Endothelial cell of umbilical vein (primary cell): ENCODE measurements around the gene GAPVD1. TPM values are rescaled to one million over a fixed set of nuclear protein-coding genes. Genes with fewer than 3 reads are reported as not detected.

ENCODE experiments used
- BruUV-seq: library from RNA; stranded (reverse); fragments of 400-500 nt; replicated peaks from 2 replicates; lab custom pipeline; 2021; lab: Mats Ljungman, UMichigan
- CTCF ChIA-PET: fragments of 300-600, 350-600 bp; sonication (Branson Sonifier 250); formaldehyde crosslinking; loops from one replicate; lab custom pipeline; 2021; ENCODE audit warnings: antibody characterized with exemption, inconsistent platforms; lab: Charles Lee
- POLR2A ChIA-PET: fragments of 300-600, 350-600 bp; sonication (Branson Sonifier 250); formaldehyde crosslinking; loops from one replicate; lab custom pipeline; 2021; ENCODE audit warnings: antibody characterized with exemption, inconsistent platforms; lab: Charles Lee
- DNase-seq: peaks from one replicate; pipeline ENCODE4 v3.0.0-alpha.2; 2011; ENCODE audit warnings: low read depth, low spot score
- FAIRE-seq: peaks from 2 replicates; lab custom pipeline; 2011; peaks lifted over from hg19 to GRCh38; lab: Jason Lieb, UNC
- H2AFZ ChIP-seq: 2 replicates; pipeline ENCODE4 v1.6.0; 2012; ENCODE audit warnings: low read depth, low read length, control low read depth, inconsistent platforms
- H3K27ac ChIP-seq: 2 replicates; pipeline ENCODE4 v1.5.1; 2011; ENCODE audit warnings: low read depth, mild to moderate bottlenecking, control low read depth, low read length, moderate library complexity; ENCODE audit not compliant: insufficient read depth
- H3K27me3 ChIP-seq, 2 experiments: 2 replicates each; pipeline versions ENCODE4 v1.6.0 to v1.6.1; 2011; ENCODE audit warnings: low read length in 2 of 2, mixed read lengths in 1 of 2; ENCODE audit not compliant: control insufficient read depth in 2 of 2, insufficient read depth in 2 of 2
- H3K36me3 ChIP-seq, 2 experiments: 2 replicates in 1 of 2; 3 replicates in 1 of 2; pipeline ENCODE4 v1.5.1; 2011; ENCODE audit warnings: low read length in 2 of 2, mild to moderate bottlenecking in 1 of 2, moderate library complexity in 1 of 2; ENCODE audit not compliant: control insufficient read depth in 2 of 2, insufficient read depth in 2 of 2; ENCODE audit errors: extremely low read depth in 1 of 2
- H3K4me1 ChIP-seq: 3 replicates; pipeline ENCODE4 v1.5.1; 2011; ENCODE audit warnings: mild to moderate bottlenecking, low read length; ENCODE audit not compliant: control insufficient read depth, insufficient read depth; ENCODE audit errors: extremely low read depth
- H3K4me2 ChIP-seq: 2 replicates; pipeline ENCODE4 v1.6.1; 2011; ENCODE audit warnings: low read length, control low read depth, mixed read lengths; ENCODE audit not compliant: insufficient read depth
- H3K4me3 ChIP-seq, 3 experiments: fragments of 200-600 bp in 1 of 3; sonication (generic), shearing (Covaris generic) in 1 of 3; replicated peaks in 1 of 3; 2 replicates each; pipeline ENCODE4 v1.5.1; 2011 to 2016; ENCODE audit warnings: control low read depth in 3 of 3, low read length in 3 of 3, mild to moderate bottlenecking in 2 of 3, inconsistent platforms in 1 of 3, low read depth in 1 of 3, moderate library complexity in 1 of 3; ENCODE audit not compliant: insufficient read depth in 1 of 3
- H3K79me2 ChIP-seq: 2 replicates; pipeline ENCODE4 v1.6.0; 2012; ENCODE audit warnings: low read length, inconsistent platforms; ENCODE audit not compliant: control insufficient read depth, insufficient read depth
- H3K9ac ChIP-seq: replicated peaks from 2 replicates; pipeline ENCODE3; 2011; ENCODE audit warnings: low read length, control low read depth; ENCODE audit not compliant: insufficient read depth; ENCODE audit errors: extremely low read depth
- H3K9me1 ChIP-seq: replicated peaks from 3 replicates; pipeline ENCODE4 v1.6.0; 2011; ENCODE audit warnings: mild to moderate bottlenecking, low read length; ENCODE audit not compliant: control insufficient read depth, insufficient read depth; ENCODE audit errors: extremely low read depth
- H3K9me3 ChIP-seq: replicated peaks from 2 replicates; pipeline ENCODE4 v1.5.1; 2012; ENCODE audit warnings: low read length, inconsistent platforms; ENCODE audit not compliant: control insufficient read depth, insufficient read depth
- H4K20me1 ChIP-seq: replicated peaks from 2 replicates; pipeline ENCODE3; 2011; ENCODE audit warnings: mild to moderate bottlenecking, low read length; ENCODE audit not compliant: control insufficient read depth, insufficient read depth; ENCODE audit errors: extremely low read depth
- EZH2 ChIP-seq: IDR thresholded peaks from 2 replicates; pipeline ENCODE4 v1.6.1; 2012; ENCODE audit warnings: borderline replicate concordance, low read depth, mild to moderate bottlenecking, moderate library complexity, low read length, inconsistent platforms; ENCODE audit not compliant: severe bottlenecking
- FOS ChIP-seq: IDR thresholded peaks from 2 replicates; pipeline ENCODE4 v1.6.1; 2011; ENCODE audit warnings: mild to moderate bottlenecking, low read length, moderate library complexity, borderline replicate concordance; ENCODE audit not compliant: insufficient read depth
- GATA2 ChIP-seq: IDR thresholded peaks from 2 replicates; pipeline ENCODE4 v1.7.0; 2011; ENCODE audit warnings: low read depth, mild to moderate bottlenecking, moderate library complexity, mixed read lengths, low read length; ENCODE audit not compliant: insufficient read length, insufficient read depth
- JUN ChIP-seq: IDR thresholded peaks from 2 replicates; pipeline ENCODE4 v1.6.1; 2011; ENCODE audit warnings: borderline replicate concordance, low read depth; ENCODE audit not compliant: insufficient read length, insufficient read depth
- MYC ChIP-seq: IDR thresholded peaks from one replicate; pipeline ENCODE4 v1.6.1; 2011; ENCODE audit warnings: mild to moderate bottlenecking, low read depth, low read length
- POLR2A ChIP-seq: IDR thresholded peaks from 2 replicates; pipeline ENCODE4 v1.6.1; 2012; ENCODE audit warnings: low read depth, mild to moderate bottlenecking, control low read depth, low read length
- POLR2AphosphoS5 ChIP-seq: IDR thresholded peaks from 2 replicates; pipeline ENCODE4 v1.6.1; 2012; ENCODE audit warnings: low read depth, mild to moderate bottlenecking, control low read depth, low read length, moderate library complexity; ENCODE audit not compliant: insufficient read depth
- dilution Hi-C: fragments of 300-500 bp; cut with MboI; formaldehyde crosslinking; loops from one replicate; pipeline ENCODE4 v1.15.0; 2019; ENCODE audit warnings: low sequenced_read_pairs; ENCODE audit not compliant: extremely low pct_ligation_motif_present
- intact Hi-C: fragments of 100-400 bp; cut with micrococcal nuclease; formaldehyde crosslinking; loops from one replicate; pipeline ENCODE4 v1.10.0; 2022
- polyA plus RNA-seq, 4 experiments: library from polyadenylated mRNA; depleted of rRNA in 3 of 4; stranded (reverse) in 3 of 4; unstranded in 1 of 4; fragments of >200 nt; gene quantifications; 2 replicates each; pipeline versions ENCODE4 v1.2.1 to v1.2.3, GENCODE V29; 2011 to 2012; ENCODE audit warnings: missing spikeins in 1 of 4
- total RNA-seq: library from RNA; stranded (reverse); gene quantifications from 2 replicates; pipeline ENCODE4 v1.2.3, GENCODE V29; 2021
- TF ChIP-seq, protein P1 (sequence below): IDR thresholded peaks from 2 replicates; pipeline ENCODE4 v1.6.1; 2011; ENCODE audit not compliant: insufficient read depth, insufficient read length
- TF ChIP-seq, protein P2 (sequence below), 2 donors: IDR thresholded peaks; 1 replicate in 1 of 2; 2 replicates in 1 of 2; pipeline ENCODE4 v1.5.1; 2011; ENCODE audit warnings: low read length in 2 of 2, mild to moderate bottlenecking in 2 of 2, moderate library complexity in 2 of 2, control low read depth in 1 of 2, inconsistent platforms in 1 of 2, low read depth in 1 of 2; ENCODE audit not compliant: insufficient read depth in 1 of 2; ENCODE audit errors: extremely low read depth in 1 of 2

The GAPVD1 gene
- total and polyA plus RNA-seq, 2 donors (not counting 3 experiments of a cell fraction or from before 2014, with no cell fraction given) = 10.7 to 53.2 TPM

DNA sequence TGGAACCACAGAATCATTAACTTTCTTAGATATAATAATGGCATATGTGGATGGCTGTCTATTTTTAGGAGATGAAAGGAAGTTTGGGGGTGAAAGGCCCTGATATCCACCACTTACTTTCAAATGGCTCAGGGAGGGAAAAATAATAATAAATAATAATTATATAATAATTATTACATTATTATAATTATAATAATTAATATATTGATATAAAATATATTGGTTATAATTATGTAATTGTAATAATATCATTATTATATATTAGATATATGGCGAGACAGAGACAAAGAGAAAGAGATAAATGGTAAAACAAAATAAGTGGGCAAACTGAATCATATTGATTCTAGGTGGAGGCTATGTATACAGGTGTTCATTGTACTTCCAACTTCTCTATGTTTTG is 136.6 kb downstream of the GAPVD1 start:
- intact Hi-C loops (no loop called here), dilution Hi-C loops (no loop called here)
- Histone ChIP-seq H3K4me1 (no peaks in the 10 kb centered on the region), H4K20me1 (no peaks in the 10 kb centered on the region), H3K27me3 (no peaks in the 10 kb centered on the region), H3K9ac (no peak overlapping the region), H3K4me2 (no peak overlapping the region), H2AFZ (no peak overlapping the region), H3K27ac (no peak overlapping the region), H3K36me3 (no peaks in the 10 kb centered on the region), H3K9me3 (no peaks in the 10 kb centered on the region), H3K4me3 (no peak overlapping the region), H3K79me2 (no peaks in the 10 kb centered on the region), H3K9me1 (no peaks in the 10 kb centered on the region)
- BruUV-seq = no TSS peak
- DNase-seq (no peak), FAIRE-seq (no peak)
- ChIA-PET POLR2A (no interaction called here), CTCF (no interaction called here)
- TF ChIP-seq, protein P1, sequence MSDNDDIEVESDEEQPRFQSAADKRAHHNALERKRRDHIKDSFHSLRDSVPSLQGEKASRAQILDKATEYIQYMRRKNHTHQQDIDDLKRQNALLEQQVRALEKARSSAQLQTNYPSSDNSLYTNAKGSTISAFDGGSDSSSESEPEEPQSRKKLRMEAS = no peak

DNA sequence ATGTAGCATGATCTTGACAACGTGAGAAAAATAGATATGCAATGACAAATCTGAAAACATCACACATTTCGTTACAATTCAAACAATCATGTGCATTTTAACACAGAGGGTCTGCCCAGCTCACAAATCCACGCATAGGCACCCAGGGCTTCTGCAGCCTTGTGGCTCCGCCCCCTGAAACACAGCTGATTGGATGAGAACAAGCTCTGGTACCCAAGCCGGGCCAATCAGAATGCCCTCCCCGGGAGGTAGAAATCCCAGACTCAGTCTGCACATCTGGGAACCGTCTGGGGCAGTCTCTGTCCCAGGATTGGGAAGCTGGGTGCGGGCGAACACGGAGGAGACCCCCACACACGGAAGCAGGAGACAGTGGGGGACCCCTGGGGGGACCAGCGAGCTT is 137.5 kb downstream of the GAPVD1 start:
- Histone ChIP-seq H3K79me2 (no peaks in the 10 kb centered on the region), H3K36me3 (no peaks in the 10 kb centered on the region), H3K27me3 (no peaks in the 10 kb centered on the region), H3K4me2 (no peak overlapping the region), H4K20me1 (no peaks in the 10 kb centered on the region), H3K27ac (no peak overlapping the region), H3K9me3 (no peaks in the 10 kb centered on the region), H2AFZ (no peak overlapping the region), H3K4me1 (no peaks in the 10 kb centered on the region), H3K4me3 (no peak overlapping the region), H3K9me1 (no peaks in the 10 kb centered on the region), H3K9ac (no peak overlapping the region)
- FAIRE-seq = no peak
- CTCF ChIA-PET = interaction anchor here (1.1 kb wide), 1 partner anchor 9 kb away, joined by 5 read pairs; no protein-coding TSS in a partner anchor
- no TSS peak for BruUV-seq
- no peak for TF ChIP-seq POLR2AphosphoS5
- TF ChIP-seq, protein P2, sequence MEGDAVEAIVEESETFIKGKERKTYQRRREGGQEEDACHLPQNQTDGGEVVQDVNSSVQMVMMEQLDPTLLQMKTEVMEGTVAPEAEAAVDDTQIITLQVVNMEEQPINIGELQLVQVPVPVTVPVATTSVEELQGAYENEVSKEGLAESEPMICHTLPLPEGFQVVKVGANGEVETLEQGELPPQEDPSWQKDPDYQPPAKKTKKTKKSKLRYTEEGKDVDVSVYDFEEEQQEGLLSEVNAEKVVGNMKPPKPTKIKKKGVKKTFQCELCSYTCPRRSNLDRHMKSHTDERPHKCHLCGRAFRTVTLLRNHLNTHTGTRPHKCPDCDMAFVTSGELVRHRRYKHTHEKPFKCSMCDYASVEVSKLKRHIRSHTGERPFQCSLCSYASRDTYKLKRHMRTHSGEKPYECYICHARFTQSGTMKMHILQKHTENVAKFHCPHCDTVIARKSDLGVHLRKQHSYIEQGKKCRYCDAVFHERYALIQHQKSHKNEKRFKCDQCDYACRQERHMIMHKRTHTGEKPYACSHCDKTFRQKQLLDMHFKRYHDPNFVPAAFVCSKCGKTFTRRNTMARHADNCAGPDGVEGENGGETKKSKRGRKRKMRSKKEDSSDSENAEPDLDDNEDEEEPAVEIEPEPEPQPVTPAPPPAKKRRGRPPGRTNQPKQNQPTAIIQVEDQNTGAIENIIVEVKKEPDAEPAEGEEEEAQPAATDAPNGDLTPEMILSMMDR (IDR thresholded peaks at IDR 0.05; ENCODE audit: extremely low read depth in 1 of 2, insufficient read depth in 1 of 2, low read depth in 1 of 2, low read length in 2 of 2) = no peak
- TF ChIP-seq POLR2A = no peak
- no peak for TF ChIP-seq JUN
- TF ChIP-seq MYC = no peak
- TF ChIP-seq, protein P1 = no peak
- no peak for TF ChIP-seq GATA2
- TF ChIP-seq EZH2 = no peak
- no peak for TF ChIP-seq FOS
- dilution Hi-C loops = no loop called here
- POLR2A ChIA-PET = no interaction called here
- intact Hi-C loops = no loop called here
- DNase-seq = no peak
